ENCODE measurements around the gene ATF6. TPM values are rescaled to one million over a fixed set of nuclear protein-coding genes. Genes with fewer than 3 reads are reported as not detected.

The ATF6 gene
- polyA plus RNA-seq, 2 donors, result 2.5 to 6.5 TPM

DNA sequence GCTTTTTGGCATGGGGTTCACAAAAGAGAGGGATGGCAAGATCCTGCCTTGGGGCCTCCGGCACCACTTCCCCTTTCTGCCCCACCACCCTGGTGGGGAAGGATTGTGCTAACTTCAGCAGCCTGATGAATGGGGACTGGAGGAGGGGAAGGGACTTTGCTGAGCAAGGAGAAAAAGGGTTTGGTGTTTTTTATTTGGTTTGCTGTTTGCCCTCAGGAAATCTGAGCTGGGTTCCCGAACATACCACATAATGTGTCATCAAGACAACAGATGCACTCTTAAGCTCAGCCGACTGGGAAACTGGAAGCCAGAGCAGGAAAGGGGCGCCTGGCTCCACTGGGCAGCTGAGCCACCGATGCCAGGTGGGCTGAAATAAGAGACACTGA is 237.7 kb downstream of the ATF6 start:
- 39 to 55% methylated on average over 5 of the region's 5 CpGs for WGBS, 2 donors
- no peaks in the 10 kb centered on the region for H3K27me3 ChIP-seq (ENCODE audit: control insufficient read depth in 1 of 2, insufficient read depth in 2 of 2, low read length in 2 of 2)
- H3K4me1 ChIP-seq (ENCODE audit: control insufficient read depth in 2 of 2, insufficient read depth in 2 of 2, low read length in 1 of 2), result no peaks in the 10 kb centered on the region
- H3K27ac ChIP-seq (ENCODE audit: low read depth in 2 of 2, low read length in 1 of 2), result no peak overlapping the region
- no peak overlapping the region for H3K4me3 ChIP-seq (ENCODE audit: low read depth in 1 of 2, low read length in 2 of 2)
- H3K9me3 ChIP-seq (ENCODE audit: control insufficient read depth in 2 of 2, insufficient read depth in 1 of 2, low read depth in 1 of 2, low read length in 1 of 2), result no peaks in the 10 kb centered on the region
- H3K36me3 ChIP-seq (ENCODE audit: control insufficient read depth in 2 of 2, insufficient read depth in 2 of 2, low read length in 1 of 2), result no peaks in the 10 kb centered on the region

DNA sequence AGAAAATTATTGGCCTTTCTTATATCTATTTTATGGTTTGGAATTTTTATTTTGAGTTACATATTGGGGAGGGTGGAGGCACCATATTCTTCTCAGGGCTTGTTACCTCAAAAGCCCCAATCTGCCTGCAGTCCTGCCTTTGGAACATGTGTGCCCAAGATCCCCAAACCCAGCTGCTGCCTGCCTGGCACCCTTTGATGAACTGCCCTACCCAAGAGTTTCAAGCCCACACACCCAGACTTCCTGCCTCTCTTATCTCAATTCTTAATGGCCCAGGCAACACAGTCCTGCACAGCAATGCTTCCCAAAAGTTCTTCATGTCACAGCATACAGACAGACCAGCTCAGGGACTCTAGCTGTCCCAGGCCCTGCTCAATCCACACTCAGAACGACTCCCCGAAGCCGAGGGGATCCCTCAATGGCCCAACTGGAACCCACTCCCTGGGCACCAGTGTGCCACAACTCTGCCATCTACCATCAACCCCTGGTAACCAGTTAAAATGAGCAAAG is 238.4 kb downstream of the ATF6 start:
- Histone ChIP-seq H3K27me3 (ENCODE audit: control insufficient read depth in 1 of 2, insufficient read depth in 2 of 2, low read length in 2 of 2) (no peaks in the 10 kb centered on the region), H3K36me3 (ENCODE audit: control insufficient read depth in 2 of 2, insufficient read depth in 2 of 2, low read length in 1 of 2) (no peaks in the 10 kb centered on the region), H3K4me3 (ENCODE audit: low read depth in 1 of 2, low read length in 2 of 2) (no peak overlapping the region), H3K27ac (ENCODE audit: low read depth in 2 of 2, low read length in 1 of 2) (no peak overlapping the region), H3K9me3 (ENCODE audit: control insufficient read depth in 2 of 2, insufficient read depth in 1 of 2, low read depth in 1 of 2, low read length in 1 of 2) (no peaks in the 10 kb centered on the region), H3K4me1 (ENCODE audit: control insufficient read depth in 2 of 2, insufficient read depth in 2 of 2, low read length in 1 of 2) (no peaks in the 10 kb centered on the region)
- WGBS, 2 donors, result 88 to 96% methylated on average over 3 of the region's 3 CpGs

DNA sequence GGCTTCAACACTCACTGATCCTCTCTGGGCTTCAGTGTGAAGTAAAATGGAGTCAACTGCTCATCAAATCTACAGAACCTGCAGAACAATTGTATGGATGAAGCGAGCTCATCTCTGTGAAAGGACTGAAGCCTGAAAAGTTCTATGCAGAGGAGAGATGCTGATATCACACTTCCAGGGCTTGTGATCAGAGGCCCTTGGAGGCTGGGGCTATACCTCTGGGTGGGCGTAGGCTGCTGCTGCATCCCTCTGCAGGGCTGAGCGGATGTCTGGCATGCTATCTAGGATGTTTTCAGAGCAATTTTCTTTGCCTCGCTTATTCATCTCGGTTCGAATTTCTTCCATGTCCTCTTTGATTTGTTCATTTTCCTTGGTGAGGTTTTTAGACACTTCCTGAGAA is 240.0 kb downstream of the ATF6 start:
- H3K27me3 ChIP-seq (ENCODE audit: control insufficient read depth in 1 of 2, insufficient read depth in 2 of 2, low read length in 2 of 2), result no peaks in the 10 kb centered on the region
- H3K4me3 ChIP-seq (ENCODE audit: low read depth in 1 of 2, low read length in 2 of 2), result no peak overlapping the region
- 84% methylated on average over 6 of the region's 6 CpGs for WGBS, 2 donors
- no peak overlapping the region for H3K27ac ChIP-seq (ENCODE audit: low read depth in 2 of 2, low read length in 1 of 2)
- H3K36me3 ChIP-seq (ENCODE audit: control insufficient read depth in 2 of 2, insufficient read depth in 2 of 2, low read length in 1 of 2), result no peaks in the 10 kb centered on the region
- H3K9me3 ChIP-seq (ENCODE audit: control insufficient read depth in 2 of 2, insufficient read depth in 1 of 2, low read depth in 1 of 2, low read length in 1 of 2), result no peaks in the 10 kb centered on the region
- H3K4me1 ChIP-seq (ENCODE audit: control insufficient read depth in 2 of 2, insufficient read depth in 2 of 2, low read length in 1 of 2), result no peaks in the 10 kb centered on the region

DNA sequence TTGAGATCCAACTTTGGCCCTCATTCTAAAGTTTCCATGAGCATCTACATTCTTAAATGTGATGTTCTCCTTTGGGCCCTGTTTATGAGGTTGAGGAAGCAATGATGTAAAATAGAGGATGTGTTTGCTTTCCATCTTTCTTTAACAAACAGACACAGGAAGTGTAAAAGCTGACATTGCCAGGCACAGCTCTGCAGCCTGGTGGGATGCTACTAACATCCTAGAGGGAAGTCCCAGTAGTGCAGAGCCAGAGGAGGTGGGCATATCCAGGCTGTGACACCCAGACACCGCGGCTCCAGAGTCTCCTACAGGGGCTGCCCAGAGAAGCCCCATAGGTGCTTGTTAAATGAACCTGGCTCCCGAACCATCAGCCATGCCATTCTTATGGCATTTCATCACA is 241.3 kb downstream of the ATF6 start:
- Histone ChIP-seq H3K27me3 (ENCODE audit: control insufficient read depth in 1 of 2, insufficient read depth in 2 of 2, low read length in 2 of 2) (no peaks in the 10 kb centered on the region), H3K27ac (ENCODE audit: low read depth in 2 of 2, low read length in 1 of 2) (no peak overlapping the region), H3K36me3 (ENCODE audit: control insufficient read depth in 2 of 2, insufficient read depth in 2 of 2, low read length in 1 of 2) (no peaks in the 10 kb centered on the region), H3K9me3 (ENCODE audit: control insufficient read depth in 2 of 2, insufficient read depth in 1 of 2, low read depth in 1 of 2, low read length in 1 of 2) (no peaks in the 10 kb centered on the region), H3K4me1 (ENCODE audit: control insufficient read depth in 2 of 2, insufficient read depth in 2 of 2, low read length in 1 of 2) (no peaks in the 10 kb centered on the region), H3K4me3 (ENCODE audit: low read depth in 1 of 2, low read length in 2 of 2) (no peak overlapping the region)
- 91 to 95% methylated on average over 3 of the region's 3 CpGs for WGBS, 2 donors

DNA sequence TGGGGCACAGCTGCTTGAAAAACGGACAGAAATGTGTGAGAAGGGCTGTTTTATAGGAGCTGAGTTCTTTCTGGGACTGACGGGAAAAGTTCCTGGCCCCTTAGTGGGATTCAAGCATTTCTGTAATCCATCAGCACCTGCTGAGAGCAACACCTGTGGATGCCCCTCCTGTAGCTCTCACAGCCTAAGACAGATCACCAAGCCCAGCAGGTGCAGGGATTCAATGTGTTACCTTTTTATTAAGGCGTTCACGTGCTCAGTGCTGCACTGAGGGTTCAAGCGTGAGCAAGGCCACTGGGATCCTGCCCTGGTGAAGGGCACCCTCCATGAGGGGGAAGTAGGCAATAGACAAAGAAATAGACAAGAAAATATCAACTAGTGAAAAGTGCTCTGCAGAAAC is 242.7 kb downstream of the ATF6 start:
- Histone ChIP-seq H3K4me1 (ENCODE audit: control insufficient read depth in 2 of 2, insufficient read depth in 2 of 2, low read length in 1 of 2) (no peaks in the 10 kb centered on the region), H3K27ac (ENCODE audit: low read depth in 2 of 2, low read length in 1 of 2) (no peak overlapping the region), H3K27me3 (ENCODE audit: control insufficient read depth in 1 of 2, insufficient read depth in 2 of 2, low read length in 2 of 2) (no peaks in the 10 kb centered on the region), H3K9me3 (ENCODE audit: control insufficient read depth in 2 of 2, insufficient read depth in 1 of 2, low read depth in 1 of 2, low read length in 1 of 2) (peaks cover 0 to 2% of the 10 kb centered on the region in 2 donors), H3K36me3 (ENCODE audit: control insufficient read depth in 2 of 2, insufficient read depth in 2 of 2, low read length in 1 of 2) (no peaks in the 10 kb centered on the region), H3K4me3 (ENCODE audit: low read depth in 1 of 2, low read length in 2 of 2) (no peak overlapping the region)
- WGBS, 2 donors, result 82 to 90% methylated on average over 5 of the region's 5 CpGs

DNA sequence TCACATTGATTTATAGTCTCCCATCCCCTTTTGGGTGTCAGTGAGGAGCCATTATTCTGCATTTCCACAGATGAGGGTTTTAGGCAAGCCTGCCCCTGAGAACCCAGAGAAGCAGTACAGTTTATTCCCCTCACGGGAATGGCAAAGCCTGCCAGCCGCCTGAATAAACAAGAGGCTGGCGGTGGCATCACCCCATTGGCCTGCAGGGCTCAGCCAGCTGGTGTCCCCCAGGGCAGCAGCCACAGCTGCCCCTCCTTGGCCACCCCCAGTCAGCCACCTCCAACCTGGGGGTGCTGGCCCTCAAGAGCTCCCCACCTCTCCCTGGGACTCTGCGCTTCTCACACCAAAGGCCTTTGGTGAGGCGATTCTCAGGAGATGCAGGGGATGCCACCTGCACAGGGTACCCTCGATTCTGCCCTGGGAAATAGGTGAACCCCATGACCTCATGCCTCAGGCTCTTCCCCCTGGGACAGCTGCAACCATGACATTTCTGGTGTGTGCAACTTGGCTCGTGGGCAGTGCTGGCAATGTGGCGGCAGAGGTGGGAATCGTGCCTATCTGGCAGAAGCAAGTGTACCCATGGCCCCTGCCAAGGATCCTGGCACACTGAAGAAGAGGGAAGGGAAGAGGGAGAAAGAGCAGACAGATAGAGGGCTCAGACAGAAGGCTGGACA is 243.5 kb downstream of the ATF6 start:
- H3K4me3 ChIP-seq (ENCODE audit: low read depth in 1 of 2, low read length in 2 of 2), result no peak overlapping the region
- H3K27ac ChIP-seq (ENCODE audit: low read depth in 2 of 2, low read length in 1 of 2), result no peak overlapping the region
- no peaks in the 10 kb centered on the region for H3K4me1 ChIP-seq (ENCODE audit: control insufficient read depth in 2 of 2, insufficient read depth in 2 of 2, low read length in 1 of 2)
- H3K9me3 ChIP-seq (ENCODE audit: control insufficient read depth in 2 of 2, insufficient read depth in 1 of 2, low read depth in 1 of 2, low read length in 1 of 2), result peaks cover 0 to 2% of the 10 kb centered on the region in 2 donors
- no peaks in the 10 kb centered on the region for H3K36me3 ChIP-seq (ENCODE audit: control insufficient read depth in 2 of 2, insufficient read depth in 2 of 2, low read length in 1 of 2)
- H3K27me3 ChIP-seq (ENCODE audit: control insufficient read depth in 1 of 2, insufficient read depth in 2 of 2, low read length in 2 of 2), result no peaks in the 10 kb centered on the region
- WGBS, 2 donors, result 48 to 52% methylated on average over 8 to 9 of the region's 9 CpGs

DNA sequence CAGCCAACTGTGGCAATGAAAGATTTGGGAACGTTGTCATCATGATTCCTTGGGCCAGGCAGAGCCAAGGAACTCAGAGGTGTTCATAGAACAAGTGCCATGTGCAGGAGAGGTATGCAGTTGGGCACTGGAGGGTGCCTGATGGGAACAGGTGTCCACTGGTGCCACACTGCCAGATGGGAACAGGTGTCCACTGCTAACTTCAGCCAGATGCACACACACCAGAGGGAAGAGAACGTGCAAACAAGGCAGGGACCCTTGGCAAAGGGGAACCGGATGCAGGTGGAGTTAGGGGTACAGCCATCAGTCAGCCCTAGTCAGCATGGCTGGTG is 244.0 kb downstream of the ATF6 start:
- Histone ChIP-seq H3K4me1 (ENCODE audit: control insufficient read depth in 2 of 2, insufficient read depth in 2 of 2, low read length in 1 of 2) (no peaks in the 10 kb centered on the region), H3K27ac (ENCODE audit: low read depth in 2 of 2, low read length in 1 of 2) (no peak overlapping the region), H3K27me3 (ENCODE audit: control insufficient read depth in 1 of 2, insufficient read depth in 2 of 2, low read length in 2 of 2) (no peaks in the 10 kb centered on the region), H3K9me3 (ENCODE audit: control insufficient read depth in 2 of 2, insufficient read depth in 1 of 2, low read depth in 1 of 2, low read length in 1 of 2) (peaks cover 0 to 2% of the 10 kb centered on the region in 2 donors), H3K36me3 (ENCODE audit: control insufficient read depth in 2 of 2, insufficient read depth in 2 of 2, low read length in 1 of 2) (no peaks in the 10 kb centered on the region), H3K4me3 (ENCODE audit: low read depth in 1 of 2, low read length in 2 of 2) (no peak overlapping the region)
- 74 to 80% methylated on average over 3 of the region's 3 CpGs for WGBS, 2 donors

DNA sequence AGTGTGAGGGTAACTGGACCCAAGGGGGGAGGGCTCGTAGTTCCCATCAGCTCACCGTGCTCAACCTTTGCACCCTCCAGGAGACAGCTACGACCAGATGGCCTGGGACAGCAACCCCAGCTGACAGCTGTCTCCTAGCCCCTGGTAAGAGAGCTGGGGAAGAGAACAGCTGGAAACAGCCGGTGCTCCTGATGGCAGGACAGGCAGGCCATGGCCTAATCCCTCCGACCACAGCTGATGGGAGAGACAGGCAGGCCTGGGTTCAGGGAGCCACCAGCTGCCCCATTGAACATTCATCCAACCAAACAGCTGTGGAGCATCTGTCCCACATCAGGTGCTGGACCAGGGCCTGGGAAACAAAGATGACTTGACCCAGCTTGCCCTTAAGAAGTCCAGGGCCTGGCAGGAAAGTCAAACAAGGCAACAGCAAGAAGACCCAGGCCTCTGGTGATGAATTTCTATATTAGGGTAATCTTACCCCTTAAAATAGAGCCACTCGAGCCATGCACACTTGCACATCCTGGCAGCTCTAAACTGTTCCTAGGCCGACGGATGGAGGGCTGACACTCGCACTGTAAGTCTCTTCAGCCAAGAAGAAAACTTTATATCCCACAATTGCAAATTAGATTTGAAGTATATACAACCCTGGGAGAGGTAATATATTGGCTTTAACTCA is 245.4 kb downstream of the ATF6 start:
- H3K36me3 ChIP-seq (ENCODE audit: control insufficient read depth in 2 of 2, insufficient read depth in 2 of 2, low read length in 1 of 2), result no peaks in the 10 kb centered on the region
- no peak overlapping the region for H3K27ac ChIP-seq (ENCODE audit: low read depth in 2 of 2, low read length in 1 of 2)
- H3K27me3 ChIP-seq (ENCODE audit: control insufficient read depth in 1 of 2, insufficient read depth in 2 of 2, low read length in 2 of 2), result no peaks in the 10 kb centered on the region
- H3K4me1 ChIP-seq (ENCODE audit: control insufficient read depth in 2 of 2, insufficient read depth in 2 of 2, low read length in 1 of 2), result no peaks in the 10 kb centered on the region
- 71 to 75% methylated on average over 9 of the region's 9 CpGs for WGBS, 2 donors
- H3K4me3 ChIP-seq (ENCODE audit: low read depth in 1 of 2, low read length in 2 of 2), result no peak overlapping the region
- H3K9me3 ChIP-seq (ENCODE audit: control insufficient read depth in 2 of 2, insufficient read depth in 1 of 2, low read depth in 1 of 2, low read length in 1 of 2), result peaks cover 0 to 2% of the 10 kb centered on the region in 2 donors

DNA sequence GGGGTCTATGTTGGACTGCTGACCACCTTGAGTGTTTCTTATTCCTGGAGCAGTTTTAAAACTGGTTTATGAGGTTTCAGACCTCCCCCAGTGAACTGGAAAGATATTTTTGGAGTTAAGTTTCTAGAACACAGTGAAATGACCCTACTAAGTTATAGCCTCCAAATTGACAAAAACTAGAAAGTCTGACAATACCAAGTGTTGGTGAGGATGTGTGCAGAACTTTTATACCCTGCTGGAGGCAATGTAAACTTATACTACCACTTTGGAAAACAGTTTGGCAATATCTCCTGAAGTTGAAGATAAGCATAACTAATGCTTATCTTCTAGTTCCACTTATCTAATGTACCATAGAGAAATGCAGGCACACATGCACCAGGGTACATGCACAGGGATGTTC is 247.2 kb downstream of the ATF6 start:
- no peaks in the 10 kb centered on the region for H3K4me1 ChIP-seq (ENCODE audit: control insufficient read depth in 2 of 2, insufficient read depth in 2 of 2, low read length in 1 of 2)
- H3K27me3 ChIP-seq (ENCODE audit: control insufficient read depth in 1 of 2, insufficient read depth in 2 of 2, low read length in 2 of 2), result no peaks in the 10 kb centered on the region
- peaks cover 0 to 2% of the 10 kb centered on the region in 2 donors for H3K9me3 ChIP-seq (ENCODE audit: control insufficient read depth in 2 of 2, insufficient read depth in 1 of 2, low read depth in 1 of 2, low read length in 1 of 2)
- H3K36me3 ChIP-seq (ENCODE audit: control insufficient read depth in 2 of 2, insufficient read depth in 2 of 2, low read length in 1 of 2), result no peaks in the 10 kb centered on the region
- H3K27ac ChIP-seq (ENCODE audit: low read depth in 2 of 2, low read length in 1 of 2), result no peak overlapping the region
- H3K4me3 ChIP-seq (ENCODE audit: low read depth in 1 of 2, low read length in 2 of 2), result no peak overlapping the region
